NAMALWA (cell line): ENCODE results near the gene CHDH.
A peak's percentile ranks its signal among the peaks of the same experiment; 100 is the strongest.

Source experiments
- DNase-seq: peaks from one replicate; pipeline ENCODE4 v3.0.0-alpha.2; 2015; ENCODE audit warnings: low spot score

CHDH gene

GRCh38 chr3:53807117-53807810 lies 39.0 kb downstream of the CHDH start:
- no peak for DNase-seq

- DNase-seq = no peak
These were observed 39.8 kb downstream of the CHDH start for GRCh38 chr3:53806182-53807116.

- no peak for DNase-seq
These were observed 40.6 kb downstream of the CHDH start for GRCh38 chr3:53805463-53806159.

GRCh38 chr3:53804697-53805462 lies 41.3 kb downstream of the CHDH start:
- DNase-seq = peak; percentile 2

GRCh38 chr3:53803816-53804695 lies 42.2 kb downstream of the CHDH start:
- no peak for DNase-seq

GRCh38 chr3:53803124-53803815 lies 42.9 kb downstream of the CHDH start:
- DNase-seq = no peak

GRCh38 chr3:53802256-53802880 lies 43.9 kb downstream of the CHDH start:
- DNase-seq = no peak

GRCh38 chr3:53801319-53801718 lies 44.9 kb downstream of the CHDH start:
- no peak for DNase-seq

GRCh38 chr3:53800041-53800906 lies 45.9 kb downstream of the CHDH start:
- no peak for DNase-seq

GRCh38 chr3:53799338-53799865 lies 46.8 kb downstream of the CHDH start:
- no peak for DNase-seq

- no peak for DNase-seq
These were observed 48.1 kb downstream of the CHDH start for GRCh38 chr3:53798144-53798543.

- no peak for DNase-seq
These were observed 50.2 kb downstream of the CHDH start for GRCh38 chr3:53795789-53796560.

GRCh38 chr3:53795176-53795575 lies 51.0 kb downstream of the CHDH start:
- DNase-seq = no peak

- no peak for DNase-seq
These were observed 51.6 kb downstream of the CHDH start for GRCh38 chr3:53794597-53794996.

GRCh38 chr3:53792866-53793265 lies 53.4 kb downstream of the CHDH start:
- DNase-seq = no peak

- DNase-seq = no peak
These were observed 54.9 kb downstream of the CHDH start for GRCh38 chr3:53791317-53791716.

GRCh38 chr3:53790470-53790869 lies 55.7 kb downstream of the CHDH start:
- no peak for DNase-seq

GRCh38 chr3:53789459-53789858 lies 56.8 kb downstream of the CHDH start:
- no peak for DNase-seq
